H9 (cell line): Measurements from ENCODE around the gene PPP2R3A. TPM values are rescaled to one million over a fixed set of nuclear protein-coding genes. Genes with fewer than 3 reads are reported as not detected.

Experiments
- DNase-seq: peaks from one replicate; pipeline ENCODE4 v3.0.0-alpha.2; 2017
- H2AFZ ChIP-seq: one replicate; pipeline ENCODE4 v1.6.1; 2013; ENCODE audit warnings: mild to moderate bottlenecking, low read length, control low read depth, moderate library complexity
- H2AK5ac ChIP-seq: 2 replicates; pipeline ENCODE4 v1.6.1; 2013; ENCODE audit warnings: low read length, control low read depth, mixed read lengths; ENCODE audit not compliant: insufficient read length
- H2BK120ac ChIP-seq: one replicate; pipeline ENCODE4 v1.6.1; 2013; ENCODE audit warnings: low read depth, mild to moderate bottlenecking, low read length, control low read depth, inconsistent platforms; ENCODE audit not compliant: poor library complexity, severe bottlenecking
- H2BK12ac ChIP-seq: 2 replicates; pipeline ENCODE4 v1.6.1; 2013; ENCODE audit warnings: low read length, control low read depth, mixed read lengths, low read depth; ENCODE audit not compliant: insufficient read length
- H2BK15ac ChIP-seq: 2 replicates; pipeline ENCODE4 v1.6.1; 2013; ENCODE audit warnings: low read depth, low read length, control low read depth
- H2BK20ac ChIP-seq: one replicate; pipeline ENCODE4 v1.6.1; 2013; ENCODE audit warnings: low read depth, mild to moderate bottlenecking, low read length, control low read depth, inconsistent platforms; ENCODE audit not compliant: poor library complexity, severe bottlenecking
- H2BK5ac ChIP-seq: 2 replicates; pipeline ENCODE4 v1.6.1; 2013; ENCODE audit warnings: low read length, control low read depth, mixed read lengths; ENCODE audit not compliant: insufficient read length
- H3K14ac ChIP-seq: 2 replicates; pipeline ENCODE4 v1.6.1; 2013; ENCODE audit warnings: low read length, control low read depth; ENCODE audit not compliant: insufficient read depth
- H3K18ac ChIP-seq: 2 replicates; pipeline ENCODE4 v1.6.1; 2013; ENCODE audit warnings: low read depth, mild to moderate bottlenecking, mixed read lengths, low read length, control low read depth; ENCODE audit not compliant: insufficient read length
- H3K23ac ChIP-seq: 2 replicates; pipeline ENCODE4 v1.6.1; 2013; ENCODE audit warnings: low read length, control low read depth, mixed read lengths, low read depth; ENCODE audit not compliant: insufficient read length
- H3K23me2 ChIP-seq: 2 replicates; pipeline ENCODE4 v1.6.1; 2013; ENCODE audit warnings: low read depth, mild to moderate bottlenecking, mixed read lengths, low read length, control low read depth; ENCODE audit not compliant: insufficient read length, poor library complexity, severe bottlenecking
- H3K27ac ChIP-seq: 2 replicates; pipeline ENCODE4 v1.5.1; 2013; ENCODE audit warnings: low read length, control low read depth, mixed read lengths, low read depth; ENCODE audit not compliant: insufficient read length
- H3K27me3 ChIP-seq: 2 replicates; pipeline ENCODE4 v1.6.1; 2013; ENCODE audit warnings: low read length, control low read depth, inconsistent platforms; ENCODE audit not compliant: insufficient read depth
- H3K4ac ChIP-seq: 2 replicates; pipeline ENCODE4 v1.6.1; 2013; ENCODE audit warnings: low read depth, mild to moderate bottlenecking, control low read depth, inconsistent platforms, low read length, moderate library complexity
- H3K4me1 ChIP-seq: 2 replicates; pipeline ENCODE4 v1.6.1; 2013; ENCODE audit warnings: low read length, control low read depth, inconsistent platforms; ENCODE audit not compliant: insufficient read depth
- H3K4me2 ChIP-seq: 2 replicates; pipeline ENCODE4 v1.6.1; 2013; ENCODE audit warnings: low read length, control low read depth, mixed read lengths; ENCODE audit not compliant: insufficient read length, insufficient read depth
- H3K56ac ChIP-seq: 2 replicates; pipeline ENCODE4 v1.6.1; 2013; ENCODE audit warnings: low read depth, mild to moderate bottlenecking, mixed read lengths, low read length, control low read depth; ENCODE audit not compliant: insufficient read length
- H3K79me1 ChIP-seq: 2 replicates; pipeline ENCODE4 v1.6.1; 2013; ENCODE audit warnings: low read depth, mild to moderate bottlenecking, moderate library complexity, low read length, control low read depth, inconsistent platforms; ENCODE audit not compliant: insufficient read depth, poor library complexity, severe bottlenecking
- H3K79me2 ChIP-seq: 2 replicates; pipeline ENCODE4 v1.6.1; 2013; ENCODE audit warnings: low read length, control low read depth, inconsistent platforms; ENCODE audit not compliant: insufficient read depth
- H3K9ac ChIP-seq: 2 replicates; pipeline ENCODE4 v1.6.1; 2013; ENCODE audit warnings: low read length, control low read depth, mixed read lengths; ENCODE audit not compliant: insufficient read length; ENCODE audit errors: extremely low read depth
- H3K9me3 ChIP-seq: one replicate; pipeline ENCODE4 v1.6.1; 2013; ENCODE audit warnings: low read depth, low read length, inconsistent platforms; ENCODE audit not compliant: control insufficient read depth
- H3T11ph ChIP-seq: one replicate; pipeline ENCODE4 v1.6.1; 2013; ENCODE audit warnings: mild to moderate bottlenecking, low read length, control low read depth, inconsistent platforms
- H4K20me1 ChIP-seq: one replicate; pipeline ENCODE4 v1.6.1; 2013; ENCODE audit not compliant: control insufficient read depth, insufficient read length, insufficient read depth
- H4K5ac ChIP-seq: 2 replicates; pipeline ENCODE4 v1.6.1; 2013; ENCODE audit warnings: low read depth, mild to moderate bottlenecking, mixed read lengths, low read length, control low read depth; ENCODE audit not compliant: insufficient read length
- H4K8ac ChIP-seq: replicated peaks from 2 replicates; pipeline ENCODE4 v1.6.1; 2013; ENCODE audit warnings: low read length, control low read depth, mixed read lengths, low read depth; ENCODE audit not compliant: insufficient read length
- H4K91ac ChIP-seq: 2 replicates; pipeline ENCODE4 v1.6.1; 2013; ENCODE audit warnings: low read depth, mild to moderate bottlenecking, moderate library complexity, mixed read lengths, low read length, control low read depth; ENCODE audit not compliant: insufficient read length
- H3K27ac Mint-ChIP-seq, 3 experiments: 2 replicates in 2 of 3; 3 replicates in 1 of 3; pipeline ENCODE4 v1.8.0; 2020 to 2021; ENCODE audit warnings: mixed read lengths in 3 of 3, mild to moderate bottlenecking in 1 of 3, moderate library complexity in 1 of 3
- H3K27me3 Mint-ChIP-seq: 2 replicates; pipeline ENCODE4 v1.8.0; 2021; ENCODE audit warnings: low read depth, mild to moderate bottlenecking, moderate library complexity, mixed read lengths
- H3K36me3 Mint-ChIP-seq, 3 experiments: 2 replicates in 2 of 3; 3 replicates in 1 of 3; pipeline ENCODE4 v1.8.0; 2020 to 2021; ENCODE audit warnings: low read depth in 3 of 3, mixed read lengths in 3 of 3; ENCODE audit not compliant: insufficient read depth in 1 of 3
- H3K4me1 Mint-ChIP-seq, 2 experiments: 2 replicates each; pipeline ENCODE4 v1.8.0; 2020; ENCODE audit warnings: mixed read lengths in 2 of 2
- H3K4me3 Mint-ChIP-seq, 2 experiments: 2 replicates in 1 of 2; 3 replicates in 1 of 2; pipeline ENCODE4 v1.8.0; 2020 to 2021; ENCODE audit warnings: mild to moderate bottlenecking in 2 of 2, mixed read lengths in 2 of 2, moderate library complexity in 1 of 2
- H3K9me3 Mint-ChIP-seq, 2 experiments: 2 replicates in 1 of 2; 3 replicates in 1 of 2; pipeline ENCODE4 v1.8.0; 2020; ENCODE audit warnings: mild to moderate bottlenecking in 2 of 2, mixed read lengths in 2 of 2, moderate library complexity in 1 of 2
- CTCF ChIP-seq: fragments of 200-600 bp; sonication (generic); conservative IDR thresholded peaks from 3 replicates; pipeline ENCODE4 v1.8.0; 2021; ENCODE audit warnings: antibody characterized with exemption, mild to moderate bottlenecking
- WGBS: extraction: QIAGEN DNeasy Blood & Tissue Kit; methylation state at CpG from one replicate; pipeline ENCODE4 v1.1.7; 2013; ENCODE audit warnings: missing lambda C conversion rate, low lambda C conversion rate, mixed read lengths; ENCODE audit not compliant: insufficient read length; ENCODE audit errors: extremely low coverage; 5-methylcytosine and 5-hydroxymethylcytosine counted together
- total RNA-seq: library from RNA; stranded (reverse); gene quantifications from 2 replicates; pipeline ENCODE4 v1.2.1, GENCODE V29; 2021

PPP2R3A gene
- total RNA-seq, 1 experiment from 2014 or later = 12.4 TPM

GRCh38 chr3:135991621-135992020 lies 26.1 kb downstream of the PPP2R3A start:
- Histone ChIP-seq H2AFZ (no peak overlapping the region), H3K18ac (no peak overlapping the region), H2BK120ac (no peak overlapping the region), H3K23ac (no peak overlapping the region), H3K79me1 (peaks cover 3% of the 10 kb centered on the region), H3K27ac (no peak overlapping the region), H3K4me1 (no peaks in the 10 kb centered on the region; the same call in 1 of the 2 replicates), H2BK5ac (no peak overlapping the region), H3K9ac (no peak overlapping the region), H4K8ac (no peak overlapping the region), H2BK12ac (no peak overlapping the region), H3K79me2 (no peaks in the 10 kb centered on the region), H4K91ac (no peak overlapping the region), H2BK15ac (no peak overlapping the region), H3K27me3 (no peaks in the 10 kb centered on the region), H4K5ac (no peak overlapping the region), H2AK5ac (no peak overlapping the region), H4K20me1 (no peaks in the 10 kb centered on the region), H3K23me2 (no peaks in the 10 kb centered on the region), H3T11ph (no peak overlapping the region), H3K14ac (no peak overlapping the region), H3K4me2 (no peak overlapping the region), H3K9me3 (no peaks in the 10 kb centered on the region), H3K56ac (no peak overlapping the region), H3K4ac (no peak overlapping the region), H2BK20ac (no peak overlapping the region)
- no peak overlapping the region for H3K4me3 Mint-ChIP-seq
- TF ChIP-seq CTCF = no peak
- WGBS = no CpG with 5 or more reads among the region's 2 CpGs
- H3K36me3 Mint-ChIP-seq = no peaks in the 10 kb centered on the region
- no peak overlapping the region for H3K27ac Mint-ChIP-seq
- no peaks in the 10 kb centered on the region for H3K27me3 Mint-ChIP-seq
- H3K4me1 Mint-ChIP-seq = peaks cover 8 to 10% of the 10 kb centered on the region in 2 experiments
- no peaks in the 10 kb centered on the region; a peak in 1 of 5 replicates for H3K9me3 Mint-ChIP-seq
- DNase-seq = no peak
